Effector CD8-positive, alpha-beta T cell (primary cell): ENCODE measurements around the gene DHRS1.

ENCODE experiments used
- DNase-seq: peaks from one replicate; lab custom pipeline; 2025; lab: John Stamatoyannopoulos, UW
- total RNA-seq, 4 experiments: gene quantifications; one replicate each; lab custom pipeline; 2026; lab: John Stamatoyannopoulos, UW

The DHRS1 gene
- total RNA-seq = 10.5 to 21.7 (median 20.6) reads per million in 4 experiments

DNA sequence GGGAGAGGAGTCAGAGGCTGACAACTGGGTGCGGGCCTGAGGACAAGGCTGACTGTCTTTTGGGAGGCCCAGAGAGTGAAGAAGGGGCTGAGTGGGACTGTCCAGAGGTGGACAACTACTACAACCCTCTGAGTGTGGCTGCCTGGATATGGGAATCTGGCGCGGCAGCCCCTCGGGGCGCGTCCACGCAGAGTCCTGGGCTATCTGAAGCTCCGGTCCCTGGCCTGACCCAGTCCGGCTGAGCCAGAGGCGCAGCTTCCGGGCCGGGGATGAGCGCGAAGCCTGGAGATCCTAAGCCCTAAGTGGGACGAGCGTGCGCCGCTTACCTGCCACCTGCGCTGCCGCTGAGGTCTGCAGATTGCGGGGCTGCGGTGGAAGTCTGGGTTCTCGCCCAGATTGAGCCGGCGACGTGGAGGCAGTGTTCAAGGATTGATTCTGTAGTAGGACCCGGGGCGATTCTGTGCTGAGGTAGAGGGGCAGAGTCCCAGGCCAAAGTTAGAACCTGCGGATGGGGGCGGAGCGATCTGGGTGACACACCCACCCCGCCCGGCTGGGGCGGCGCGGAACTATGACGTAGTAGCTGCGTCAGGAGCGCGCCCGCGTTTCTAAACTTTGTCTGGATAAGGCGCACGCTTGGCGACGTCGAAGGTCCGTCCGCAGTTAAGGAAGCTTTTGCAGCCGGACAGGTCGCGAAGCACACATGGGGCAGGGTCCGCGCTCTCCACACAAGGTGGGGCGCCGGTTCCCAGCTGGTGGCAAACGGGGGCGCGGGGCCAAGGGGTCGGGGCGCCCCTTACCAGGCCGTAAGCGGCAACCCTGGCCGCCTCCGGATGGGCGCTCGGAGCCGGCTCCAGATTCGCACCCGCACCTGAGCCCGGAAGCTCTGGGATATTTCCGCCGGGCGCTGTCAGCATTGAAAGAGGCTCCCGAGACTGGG, at the start of gene DHRS1, which contains the start of gene NOP9:
DHRS1 (minus strand) TSS at position 526 of the 937 bp plus-strand sequence. CDS start 674 bp downstream, outside the sequence.
NOP9 (plus strand) TSS at position 596 of the 937 bp plus-strand sequence; CDS start at position 701, 105 bp downstream.
- DNase-seq = peak; percentile 88

DNA sequence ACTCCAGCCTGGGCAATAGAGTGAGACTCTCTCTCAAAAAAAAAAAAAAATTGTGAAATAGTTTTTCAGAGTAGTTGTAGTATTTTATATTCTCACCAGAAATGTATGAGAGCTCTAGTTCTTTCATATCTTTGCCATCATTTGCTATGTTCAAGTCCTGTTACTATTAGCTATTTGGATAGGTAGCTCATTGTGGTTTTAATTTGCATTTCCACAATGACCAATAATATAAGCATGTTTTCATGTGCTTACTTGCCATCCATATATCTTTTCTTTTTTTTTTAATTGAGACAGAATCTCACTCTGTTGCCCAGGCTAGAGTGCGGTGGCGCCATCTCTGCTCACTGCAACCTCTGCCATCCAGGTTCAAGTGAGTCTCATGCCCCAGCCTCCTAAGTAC, 48.6 kb upstream of the DHRS1 start:
- DNase-seq = no peak

DNA sequence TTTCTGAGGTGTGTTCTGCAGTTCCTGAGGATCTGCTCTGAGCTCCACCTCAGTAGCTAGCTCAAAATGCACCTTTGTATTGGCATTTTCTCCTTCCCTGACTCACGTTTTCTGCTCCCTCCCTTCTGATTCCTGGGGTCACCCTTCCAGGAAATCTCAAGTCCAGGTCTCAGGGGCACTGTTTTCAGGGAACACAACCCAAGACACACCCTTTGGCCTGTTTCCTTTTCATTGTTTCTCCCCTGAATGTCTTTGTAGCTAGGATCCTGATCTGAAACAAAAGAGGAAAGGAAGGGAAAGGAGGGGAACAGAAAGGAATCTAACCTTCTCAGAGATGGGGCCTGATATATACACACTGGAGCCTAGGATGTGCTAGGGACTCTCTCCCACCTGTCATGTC, 47.6 kb upstream of the DHRS1 start:
- no peak for DNase-seq

DNA sequence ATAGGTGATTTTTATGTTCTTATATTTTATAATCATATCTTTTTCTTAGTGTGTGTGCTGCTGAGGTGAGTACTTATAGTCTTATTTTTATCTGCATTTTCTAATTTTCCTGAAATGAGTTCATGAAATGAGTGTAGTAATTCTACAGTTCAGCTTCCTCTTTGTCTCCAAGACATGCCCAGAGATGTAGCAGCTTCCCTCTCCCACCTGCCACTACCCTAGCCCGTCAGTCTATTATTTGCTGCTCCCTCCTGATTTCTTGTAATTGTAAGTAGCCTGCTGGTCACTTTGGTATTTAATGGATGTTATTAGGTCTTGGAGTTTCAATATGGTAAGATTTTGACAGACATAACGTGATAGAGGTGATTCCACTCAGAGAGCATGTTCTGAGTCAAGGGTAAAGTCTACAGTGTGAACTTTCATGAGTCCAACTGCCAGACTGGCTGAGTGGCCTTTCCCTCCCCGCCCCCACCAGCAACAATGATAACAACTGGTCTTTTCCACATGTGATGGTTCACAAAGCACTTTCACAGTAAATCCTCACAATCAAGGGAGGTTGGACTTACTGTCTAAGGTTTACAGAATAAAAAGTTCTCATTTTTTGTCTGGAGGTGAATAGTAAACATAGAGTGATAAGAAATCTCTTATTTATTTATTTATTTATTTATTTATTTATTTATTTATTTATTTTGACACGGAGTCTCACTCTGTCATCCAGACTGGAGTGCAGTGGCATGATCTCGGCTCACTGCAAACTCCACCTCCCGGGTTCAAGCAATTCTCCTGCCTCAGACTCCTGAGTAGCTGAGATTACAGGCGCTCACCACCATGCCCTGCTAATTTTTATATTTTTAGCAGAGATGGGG, 44.4 kb upstream of the DHRS1 start:
- DNase-seq = no peak

DNA sequence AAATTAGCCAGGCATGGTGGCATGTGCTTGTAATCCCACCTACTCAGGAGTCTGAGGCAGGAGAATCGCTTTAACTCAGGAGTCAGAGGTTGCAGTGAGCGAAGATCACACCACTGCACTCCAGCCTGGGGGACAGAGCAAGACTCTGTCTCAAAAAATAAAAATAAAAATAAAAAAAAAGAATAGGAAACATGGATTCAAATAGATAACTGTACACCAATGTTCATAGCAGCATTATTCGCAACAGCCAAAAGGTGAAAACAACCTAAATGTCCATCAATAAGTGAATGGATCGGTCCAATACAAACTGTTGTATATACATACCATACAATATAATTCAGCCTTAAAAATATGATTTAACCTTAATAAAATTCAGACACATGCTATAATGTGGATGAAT, 43.3 kb upstream of the DHRS1 start:
- no peak for DNase-seq

DNA sequence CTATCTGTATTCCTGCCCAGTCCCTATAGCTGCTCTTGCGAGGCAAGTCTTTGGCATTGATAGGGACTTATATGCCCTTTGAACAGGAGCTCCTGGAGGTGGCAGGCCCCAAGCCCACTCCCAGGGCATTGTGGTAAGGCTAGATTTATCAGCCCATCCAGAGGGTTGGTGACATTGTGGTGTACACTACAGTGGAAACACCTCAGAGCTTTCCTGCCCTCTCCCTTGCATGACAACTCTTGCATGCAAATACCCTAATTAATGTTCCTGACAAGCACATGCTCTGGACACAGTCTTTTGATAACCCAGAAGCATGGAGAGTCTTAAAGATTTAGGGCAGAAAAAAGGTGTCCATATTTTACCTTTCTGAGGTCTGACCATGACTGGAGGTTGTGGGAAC, 41.0 kb upstream of the DHRS1 start:
- DNase-seq = no peak

DNA sequence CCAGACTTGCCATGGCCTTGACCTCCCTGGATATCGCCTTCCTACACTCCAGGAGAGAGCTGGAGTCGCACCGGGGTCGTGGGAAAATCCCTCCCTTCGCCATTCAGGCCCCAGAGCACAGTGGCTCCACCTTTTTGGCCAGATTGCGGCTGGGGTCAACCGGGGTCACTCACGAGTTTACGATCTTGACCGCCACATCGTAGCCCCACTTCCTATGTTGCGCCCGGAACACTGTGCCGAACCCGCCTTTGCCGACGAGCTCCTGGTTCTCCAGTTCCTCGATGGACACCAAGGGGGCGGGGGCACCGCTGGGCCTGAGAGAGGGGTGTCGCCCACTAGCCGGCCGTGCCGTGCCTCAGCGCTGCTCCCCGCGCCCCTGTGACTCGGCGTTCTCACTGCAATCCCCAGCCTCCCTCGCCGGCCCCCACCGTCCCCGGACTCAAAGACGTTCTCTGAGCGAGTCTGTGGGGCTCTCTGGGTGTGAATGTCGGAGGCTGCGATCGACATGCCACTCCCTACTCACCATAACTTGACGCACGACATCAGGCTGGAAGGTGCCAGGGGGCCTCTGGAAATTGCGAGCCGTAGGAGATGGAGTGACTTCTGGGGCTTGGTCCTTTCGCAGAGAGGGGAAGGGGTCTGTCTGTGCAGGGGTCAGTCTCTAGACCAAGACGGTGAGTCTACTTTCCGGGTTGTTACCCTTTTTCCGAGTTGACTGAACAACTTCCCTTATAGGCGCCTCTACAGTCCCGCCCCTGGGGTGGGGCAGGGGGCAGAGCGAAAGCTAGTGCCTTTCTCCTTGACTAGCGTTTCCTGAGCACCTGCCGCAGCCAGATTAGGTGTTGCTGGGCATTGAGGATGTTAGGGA, 39.9 kb upstream of the DHRS1 start, which contains the start of gene RIPK3:
RIPK3 (minus strand) TSS at position 708 of the 868 bp plus-strand sequence; CDS start at position 543, 165 bp downstream.
- peak; percentile 43 for DNase-seq

DNA sequence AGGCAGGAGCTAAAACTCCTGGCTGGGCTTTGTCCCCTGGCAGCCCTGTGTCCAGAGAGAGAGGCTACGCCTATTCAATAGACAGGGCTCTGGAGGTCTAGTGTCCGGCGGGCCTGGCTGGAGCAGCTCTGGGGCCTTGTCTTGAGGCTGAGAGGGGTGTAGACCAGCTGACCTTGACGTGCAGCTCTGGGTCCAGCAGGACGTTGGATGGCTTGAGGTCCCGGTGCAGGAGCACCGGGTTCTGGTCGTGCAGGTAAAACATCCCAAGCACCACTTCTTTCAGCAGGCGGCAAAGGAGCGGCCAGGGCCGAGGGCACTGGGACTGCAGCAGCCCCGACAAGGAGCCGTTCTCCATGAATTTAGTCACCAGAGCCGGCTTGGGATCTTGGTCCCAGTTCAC, 39.3 kb upstream of the DHRS1 start:
- DNase-seq = no peak

DNA sequence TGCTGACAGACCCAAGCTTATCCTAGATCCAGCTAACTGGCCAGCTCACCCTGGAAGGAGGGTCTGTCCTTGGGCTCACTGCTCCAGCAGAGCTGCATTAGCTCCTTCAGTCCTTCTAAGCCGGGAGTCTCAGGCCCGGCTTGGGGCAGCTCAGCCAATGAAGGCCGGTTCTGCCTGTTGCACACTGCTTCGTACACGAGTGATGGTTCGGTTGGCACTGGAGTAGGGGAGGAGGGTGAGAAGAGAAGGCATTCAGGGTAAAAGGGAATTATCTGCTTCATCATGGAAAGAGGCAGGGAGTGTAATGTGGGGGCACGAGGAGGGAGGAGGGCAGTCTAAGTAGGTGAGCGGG, 38.2 kb upstream of the DHRS1 start:
- no peak for DNase-seq

DNA sequence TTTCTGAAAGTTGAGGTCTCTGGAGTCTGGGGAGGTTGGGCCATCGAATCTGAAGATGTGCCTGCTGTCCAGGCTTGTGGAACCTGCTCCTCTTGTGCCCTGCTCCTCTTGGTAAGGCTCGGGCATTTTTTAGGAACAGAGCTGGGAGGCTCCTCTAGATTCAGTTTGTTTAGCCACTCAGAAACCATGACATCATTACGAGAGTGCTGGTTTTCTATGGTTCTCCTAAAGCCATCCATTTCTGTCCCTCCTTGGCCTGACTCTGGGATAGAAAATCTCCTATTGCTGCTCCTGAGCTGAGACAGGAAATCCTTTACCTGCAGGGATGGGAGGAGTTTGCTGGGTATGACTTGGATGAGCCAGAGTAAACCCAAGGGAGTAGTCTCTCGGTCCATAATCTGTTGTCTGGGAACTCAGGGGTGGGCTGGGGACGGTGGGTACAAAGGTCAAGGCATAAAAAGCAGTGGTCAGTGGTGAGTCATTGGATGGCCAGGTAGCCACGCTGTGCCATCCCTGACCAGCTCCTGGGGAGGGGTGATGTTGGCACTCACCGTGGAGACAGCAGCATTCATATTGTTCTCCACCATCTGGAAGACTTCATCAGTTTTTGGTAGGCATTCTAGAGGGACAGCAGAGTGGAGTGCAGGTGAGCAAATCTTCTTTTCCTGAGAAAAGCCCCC, 37.7 kb upstream of the DHRS1 start:
- DNase-seq = no peak

DNA sequence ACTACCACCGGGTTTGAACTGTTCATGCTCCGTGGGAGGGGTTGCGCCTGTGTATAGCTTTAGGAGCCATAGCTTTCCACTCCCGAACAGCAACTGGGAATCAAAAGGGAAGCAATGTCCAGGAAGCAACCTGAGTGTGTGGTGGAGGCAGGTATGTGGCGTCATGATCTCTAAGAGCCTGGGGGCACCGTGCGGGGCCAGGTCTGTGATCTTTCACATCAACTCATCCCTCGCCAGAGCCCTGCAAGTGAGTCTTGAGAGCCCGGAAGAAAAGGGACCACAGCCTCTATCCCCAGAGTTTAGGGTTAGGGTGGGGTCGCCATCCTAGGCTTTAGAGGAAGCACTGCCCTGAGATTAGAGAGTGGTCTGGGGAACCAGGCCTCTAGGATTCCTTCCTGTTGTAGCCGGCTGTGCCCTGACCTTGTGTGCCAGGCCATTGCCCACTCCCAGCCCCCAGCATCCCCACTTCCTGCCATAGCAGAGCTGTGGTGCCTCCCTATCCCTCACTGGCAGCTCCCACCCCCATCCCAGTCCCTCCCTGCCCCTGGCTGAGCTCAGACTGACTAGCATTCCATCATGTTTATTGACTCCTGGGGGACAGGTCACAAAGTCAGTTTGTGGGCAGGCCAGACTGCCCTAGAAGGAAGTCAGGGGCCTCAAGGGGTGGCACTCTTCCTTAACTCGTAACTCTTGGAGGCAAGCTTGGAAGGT, 36.0 kb upstream of the DHRS1 start:
- no peak for DNase-seq

DNA sequence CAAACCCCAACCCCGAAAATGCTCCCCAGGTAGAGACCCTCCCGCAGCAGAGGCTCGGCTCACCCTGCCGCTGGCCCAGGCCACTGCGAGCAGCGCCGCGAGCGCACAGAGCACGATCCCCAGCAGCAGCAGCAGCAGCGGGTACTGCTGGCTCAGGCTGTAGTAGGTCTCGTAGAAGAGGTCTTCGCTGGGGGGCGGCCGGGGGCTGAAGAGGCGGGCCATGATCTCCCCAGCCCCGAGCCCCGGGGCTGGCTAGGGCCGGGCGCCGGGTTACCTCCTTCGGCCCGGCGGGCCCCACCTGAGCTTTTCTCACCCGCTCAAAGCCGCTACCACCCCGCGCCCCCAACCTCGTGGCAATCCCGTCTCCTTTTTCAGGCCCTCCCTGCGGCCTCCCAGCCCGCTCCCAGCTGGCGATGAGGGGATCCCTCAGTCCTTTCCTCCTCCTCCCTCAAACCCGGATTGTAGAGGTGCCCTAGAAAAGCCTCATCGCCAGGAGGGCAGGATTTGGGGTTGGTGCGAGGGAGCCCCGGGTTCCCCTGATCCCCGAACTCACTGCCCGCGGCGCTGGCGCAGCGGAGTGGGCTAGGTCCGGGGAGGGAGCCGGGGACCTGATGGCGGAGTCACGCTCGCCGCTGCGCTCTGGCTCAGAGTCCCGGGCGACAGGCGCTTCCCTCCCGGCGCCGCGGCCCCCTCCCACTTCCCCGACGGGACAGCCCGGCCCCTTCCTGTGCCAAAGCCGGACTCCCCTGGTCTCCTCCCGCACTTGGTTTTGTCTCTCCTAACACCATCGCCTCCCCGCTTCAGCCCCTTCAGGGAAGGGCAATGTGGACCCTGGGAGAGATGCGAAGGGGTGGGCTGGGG, 35.1 kb upstream of the DHRS1 start, which contains the start of gene ADCY4:
ADCY4 (minus strand) TSS at position 641 of the 861 bp plus-strand sequence; CDS start at position 222, 419 bp downstream.
- DNase-seq = no peak

DNA sequence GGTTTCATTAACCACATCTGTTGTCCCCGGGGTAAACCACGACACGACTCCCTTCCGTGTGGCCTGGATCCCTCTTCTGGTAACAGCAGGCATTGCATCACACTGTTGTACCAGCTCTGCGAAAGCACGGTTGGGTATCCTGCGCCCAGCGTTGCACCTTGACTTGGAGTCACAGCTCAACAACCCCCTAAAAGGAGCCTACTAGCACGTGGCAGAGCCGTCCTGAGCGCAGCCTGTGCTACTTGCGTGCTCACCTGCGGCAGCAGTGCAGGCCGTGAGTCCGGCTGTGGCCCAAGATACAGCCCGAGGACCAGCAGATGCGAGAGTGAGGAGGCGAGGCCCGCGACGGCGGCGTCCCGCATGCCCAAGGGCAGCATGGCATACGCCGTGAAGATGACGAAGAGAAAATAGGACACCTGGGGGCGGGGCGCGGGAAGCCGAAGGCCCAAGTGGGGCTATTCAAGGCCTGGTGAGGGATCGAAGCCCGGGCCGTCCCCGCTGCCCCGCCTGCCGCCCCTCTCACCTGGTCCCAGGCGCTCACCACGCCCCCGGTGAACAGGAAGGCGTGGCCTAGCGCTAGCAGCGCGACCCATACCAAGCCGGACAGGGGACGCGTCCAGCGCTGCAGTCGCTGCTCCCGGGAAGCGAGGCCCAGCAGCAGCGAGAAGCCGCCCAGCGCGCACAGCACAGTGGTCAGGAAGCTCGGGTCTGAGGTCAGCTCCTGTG, 32.9 kb upstream of the DHRS1 start:
- DNase-seq = peak; percentile 70

DNA sequence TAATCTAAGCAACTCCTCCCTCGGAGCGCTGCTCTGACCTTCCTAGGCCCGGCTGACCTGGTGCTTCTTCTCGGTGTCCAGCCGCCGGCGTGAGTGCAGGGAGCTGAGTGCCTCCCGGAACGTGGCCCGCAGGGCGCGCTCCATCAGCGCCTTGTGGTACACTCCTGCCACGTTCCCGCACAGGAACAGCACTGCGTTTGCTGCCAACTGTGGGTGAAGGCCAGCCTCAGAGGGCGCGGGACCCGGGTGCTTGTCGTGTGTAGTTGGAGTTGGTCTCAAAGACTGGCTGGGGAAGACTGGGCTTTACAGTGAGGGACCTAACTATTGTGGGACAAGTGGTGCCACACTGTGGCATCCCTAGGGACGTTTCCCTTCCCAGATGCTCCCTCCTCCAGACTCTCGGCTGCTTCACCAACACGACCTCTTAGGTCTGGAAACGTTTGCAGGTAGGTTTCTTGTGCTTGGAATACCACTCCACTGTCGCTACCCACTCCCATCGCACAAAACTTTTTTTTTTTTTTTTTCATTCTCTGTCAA, 32.2 kb upstream of the DHRS1 start:
- DNase-seq = no peak

DNA sequence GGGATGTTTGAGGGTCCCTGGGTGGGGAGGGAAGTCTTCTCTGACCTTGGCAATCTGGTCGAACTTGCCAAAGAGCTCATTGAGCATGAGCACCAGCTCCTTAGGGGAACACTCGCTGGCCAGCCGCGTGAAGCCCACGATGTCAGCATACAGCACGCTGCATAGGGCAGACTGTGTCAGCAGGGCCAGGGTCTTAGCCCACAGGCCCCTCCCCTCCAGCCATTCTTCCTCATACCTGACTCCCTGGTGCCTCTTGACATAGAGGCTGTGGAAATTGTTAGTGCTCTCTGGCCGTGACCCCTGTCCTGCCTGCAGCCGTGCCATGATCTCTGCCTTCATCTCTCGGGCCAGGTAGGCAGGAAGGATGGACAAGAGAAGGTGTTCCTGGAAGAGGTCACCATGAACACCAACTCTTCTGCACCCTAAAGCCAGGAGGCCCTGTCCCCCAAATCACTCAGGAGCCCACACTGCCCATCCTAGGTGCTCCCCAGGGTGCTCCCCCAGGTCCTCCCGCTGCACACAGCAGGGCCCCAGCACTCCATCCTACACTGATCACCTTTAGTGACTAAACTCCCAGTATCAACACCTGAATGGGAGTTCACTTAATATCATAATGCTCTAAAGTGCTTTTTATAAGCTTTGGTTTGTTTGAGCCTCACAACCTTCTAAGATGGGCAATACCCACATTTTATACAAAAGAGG, 31.5 kb upstream of the DHRS1 start:
- DNase-seq = no peak

DNA sequence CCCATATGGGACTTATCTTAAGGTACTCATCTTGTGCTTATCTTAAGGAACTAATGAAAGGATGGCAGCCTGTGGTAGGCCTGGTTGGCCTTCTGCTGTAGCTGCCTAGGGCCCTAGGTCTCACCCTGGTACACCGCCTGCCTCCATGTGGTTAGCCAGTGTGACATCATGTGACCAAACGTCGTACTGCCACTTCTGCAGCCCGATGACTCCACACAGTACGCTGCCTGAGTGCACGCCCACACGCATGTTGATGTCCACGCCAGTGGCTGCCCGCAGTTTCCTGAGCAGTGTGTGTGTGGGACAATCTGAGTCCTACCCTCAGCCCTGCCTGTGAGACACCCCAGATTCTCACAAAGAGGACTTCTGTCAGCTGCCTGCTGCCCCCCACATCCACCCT, 30.2 kb upstream of the DHRS1 start:
- DNase-seq = no peak

DNA sequence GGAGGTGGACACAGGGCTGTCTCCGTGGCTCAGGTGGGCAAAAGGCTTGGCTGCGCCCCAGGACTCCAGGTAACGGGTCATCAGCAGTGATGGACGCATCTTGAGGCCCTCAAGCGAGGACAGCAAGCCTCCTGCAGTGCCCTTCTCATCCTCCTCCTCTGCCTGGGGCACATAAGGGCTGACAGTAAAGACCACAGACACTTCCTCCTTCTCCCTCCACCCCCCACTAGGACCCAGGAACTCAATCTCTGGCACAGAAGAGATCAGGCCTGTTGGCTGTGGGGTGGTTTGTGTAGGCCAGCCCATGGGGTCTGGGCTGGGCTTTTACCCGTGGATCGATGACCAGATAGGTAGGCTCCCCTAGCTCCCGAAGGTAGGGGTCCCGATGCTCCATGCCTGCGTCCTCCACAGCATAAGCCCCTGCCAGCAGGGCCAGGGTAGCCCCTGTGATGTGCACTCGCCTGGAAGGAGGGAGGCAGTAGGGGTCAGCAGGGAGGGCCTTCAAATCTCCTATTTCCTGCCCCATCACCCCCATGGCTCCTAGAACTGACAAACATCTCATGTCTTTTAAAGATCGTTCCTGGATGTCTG, 29.6 kb upstream of the DHRS1 start:
- no peak for DNase-seq
